Globus pallidus (tissue), 1 donor: ENCODE results near the gene FAM72B.
"Not testable (repeated sequence)": the region's sequence is repeated elsewhere in the genome, so short reads cannot be mapped to it uniquely, and the experiment has no call there.

Experiments used
- DNase-seq: peaks from one replicate; pipeline ENCODE4 v3.0.0-alpha.2; 2015; ENCODE audit warnings: low spot score

Gene FAM72B

DNA sequence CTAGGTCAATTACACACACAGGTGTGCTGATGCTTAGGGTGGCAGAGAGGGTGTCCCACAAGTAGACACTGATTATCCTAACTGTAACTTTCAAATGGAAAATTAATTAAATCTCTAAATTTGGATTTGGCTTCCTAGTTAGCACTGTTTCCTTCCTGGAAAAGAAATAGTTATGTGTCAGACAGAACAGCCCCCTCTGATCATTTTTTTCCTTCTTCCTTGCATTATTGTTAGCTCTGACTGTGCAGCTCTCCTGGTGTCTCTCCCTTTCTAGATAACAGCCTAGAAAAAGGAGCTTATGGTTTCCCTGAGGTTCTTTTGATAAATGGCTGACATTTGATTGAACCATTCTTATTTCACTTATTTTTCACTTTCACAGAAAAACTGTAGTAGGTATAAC is 31.4 kb downstream of the FAM72B start:
- not testable (repeated sequence) for DNase-seq

DNA sequence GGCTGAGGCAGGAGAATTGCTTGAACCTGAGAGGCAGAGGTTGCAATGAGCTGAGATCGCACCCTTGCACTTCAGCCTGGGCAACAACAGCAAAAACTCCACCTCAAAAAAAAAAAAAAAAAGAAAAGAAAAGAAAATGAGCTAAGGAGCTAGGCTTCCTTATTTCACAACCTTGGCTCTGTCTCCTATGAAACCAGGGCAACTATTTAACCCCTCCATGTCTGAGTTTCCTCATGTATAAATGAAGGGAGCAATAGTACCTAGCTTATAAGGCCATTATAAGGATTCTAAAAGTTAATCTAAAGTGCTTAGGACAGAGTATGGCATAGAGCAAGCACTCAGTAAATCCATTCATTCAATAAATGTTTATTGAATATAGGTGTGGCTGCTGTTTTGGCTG is 32.8 kb downstream of the FAM72B start:
- DNase-seq: not testable (repeated sequence)

DNA sequence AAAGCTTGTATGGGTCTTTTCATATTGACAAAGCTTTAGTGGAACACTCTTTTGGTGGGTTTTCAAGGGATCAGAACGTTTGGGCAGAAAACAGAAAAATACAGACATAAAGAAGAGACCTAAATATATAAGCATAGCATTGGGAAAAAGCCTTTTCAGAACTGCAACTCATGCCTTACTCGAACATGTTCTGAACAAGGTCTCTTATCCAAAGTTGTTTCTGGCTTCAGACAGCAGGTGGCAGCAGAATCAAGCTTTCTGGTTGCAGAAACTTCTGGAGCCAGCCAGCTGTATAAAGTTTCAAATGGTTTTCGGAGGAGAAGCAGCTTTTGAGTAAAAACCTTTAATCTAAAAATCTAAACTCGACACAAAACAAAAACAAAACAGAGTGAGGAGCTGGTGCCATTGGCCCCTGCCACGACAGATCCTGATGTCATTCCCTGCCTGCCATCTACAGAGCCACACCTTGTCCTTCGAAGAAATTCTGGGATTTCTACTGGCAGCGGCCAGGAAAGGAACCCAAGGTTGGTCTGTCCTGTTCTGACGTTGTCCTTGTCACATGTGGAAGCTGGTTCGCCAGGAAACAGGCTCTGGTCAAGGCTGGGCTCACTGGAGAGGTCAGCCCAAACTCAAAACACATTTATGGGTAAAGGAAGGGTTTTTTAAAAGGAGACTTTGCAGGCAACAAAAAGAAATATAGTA is 35.5 kb downstream of the FAM72B start:
- not testable (repeated sequence) for DNase-seq

DNA sequence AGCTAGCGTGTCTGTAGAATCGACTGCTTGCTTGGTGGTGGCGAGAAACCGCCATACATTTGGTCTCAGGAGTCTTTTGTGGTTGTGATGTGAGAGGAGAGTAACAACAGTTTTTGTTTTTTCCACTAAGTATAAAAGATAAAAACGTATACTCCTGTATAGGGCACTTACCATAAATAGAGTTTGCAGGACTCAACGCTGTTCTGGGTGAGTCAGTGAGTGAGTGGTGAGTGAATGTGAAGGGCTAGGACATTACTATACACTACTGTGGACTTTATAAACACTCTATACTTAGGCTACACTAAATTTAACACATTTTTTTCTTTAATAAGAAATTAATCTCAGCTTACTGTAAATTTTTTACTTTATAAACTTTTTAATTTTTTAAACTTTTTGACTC is 43.7 kb downstream of the FAM72B start:
- not testable (repeated sequence) for DNase-seq

GRCh38 chr1:121131494-121131893 is 52.6 kb downstream of the FAM72B start:
- not testable (repeated sequence) for DNase-seq

- not testable (repeated sequence) for DNase-seq
Measured at GRCh38 chr1:121118480-121118824, 65.7 kb downstream of the FAM72B start.
